ENCODE data around the gene RNU1-2.
"Not testable (repeated sequence)": the region's sequence is repeated elsewhere in the genome, so short reads cannot be mapped to it uniquely, and the experiment has no call there.

The RNU1-2 gene

DNA sequence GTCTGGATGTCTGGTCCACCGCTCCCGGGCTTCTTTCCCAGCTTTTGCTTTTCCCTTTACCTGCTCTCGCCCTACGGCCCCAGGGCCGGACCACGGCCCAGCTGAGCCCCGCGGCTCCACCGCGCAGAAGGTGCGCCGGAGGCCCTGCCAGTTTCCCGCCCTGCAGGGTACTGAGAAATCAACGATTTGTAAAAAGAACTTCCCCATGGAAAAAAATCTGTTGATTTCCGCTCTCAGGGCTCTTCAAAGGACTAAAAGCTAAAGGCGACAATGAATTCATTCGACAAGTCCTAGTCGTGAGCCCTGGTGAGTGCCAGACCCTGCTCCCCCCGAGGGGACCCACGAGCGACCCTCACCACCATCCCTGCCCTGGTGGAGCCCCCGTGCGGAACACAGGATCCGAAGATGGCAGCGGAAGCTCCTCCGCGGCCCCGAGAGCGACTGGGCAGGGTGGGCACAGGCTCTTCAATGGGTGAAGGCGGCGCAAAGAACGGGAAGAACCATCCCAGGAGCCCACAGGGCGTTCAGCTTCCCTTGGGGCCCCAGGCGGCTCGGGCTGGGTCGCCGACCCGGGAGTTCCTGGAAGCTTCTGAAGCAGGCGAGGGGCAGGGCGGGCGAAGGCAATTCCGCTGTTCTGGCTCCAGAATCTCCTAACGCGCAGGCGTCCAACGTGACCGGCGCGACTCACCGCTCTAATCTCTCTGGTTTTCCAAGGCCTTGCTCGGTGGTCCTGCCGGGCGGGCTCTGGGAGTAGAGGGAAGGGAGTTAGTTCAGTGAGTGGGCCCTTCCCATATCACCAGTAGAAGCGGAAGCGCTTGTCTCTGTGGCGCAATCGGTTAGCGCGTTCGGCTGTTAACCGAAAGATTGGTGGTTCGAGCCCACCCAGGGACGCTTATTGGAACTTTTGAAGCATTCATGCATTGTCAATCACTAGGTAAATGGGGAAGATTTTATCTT lies 6.6 kb upstream of the RNU1-2 start:
- DNase-seq: peak; percentile 52

DNA sequence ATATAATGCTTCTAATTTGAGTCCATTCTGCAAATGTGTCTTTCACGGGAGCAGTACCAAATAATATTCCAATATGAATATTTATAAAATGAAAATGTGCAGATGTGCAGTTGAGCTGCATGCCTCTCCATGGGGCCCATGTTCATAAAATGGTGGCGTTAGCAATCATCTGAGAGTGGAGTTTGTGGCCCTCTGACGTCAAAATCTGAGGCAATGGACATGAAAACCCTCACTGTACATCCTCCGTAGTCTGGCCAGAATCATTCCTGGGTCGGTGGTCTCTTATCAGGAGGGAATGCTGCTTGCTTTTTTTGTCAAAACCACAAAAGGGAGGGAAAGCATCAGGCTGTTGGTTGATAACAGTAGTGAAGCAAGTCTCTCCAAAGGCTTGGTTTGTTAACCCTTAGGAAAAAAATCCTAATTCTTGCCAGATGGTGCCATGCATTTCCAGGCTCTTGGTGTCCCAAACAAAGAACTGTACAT lies 5.2 kb upstream of the RNU1-2 start:
- not testable (repeated sequence) for DNase-seq

DNA sequence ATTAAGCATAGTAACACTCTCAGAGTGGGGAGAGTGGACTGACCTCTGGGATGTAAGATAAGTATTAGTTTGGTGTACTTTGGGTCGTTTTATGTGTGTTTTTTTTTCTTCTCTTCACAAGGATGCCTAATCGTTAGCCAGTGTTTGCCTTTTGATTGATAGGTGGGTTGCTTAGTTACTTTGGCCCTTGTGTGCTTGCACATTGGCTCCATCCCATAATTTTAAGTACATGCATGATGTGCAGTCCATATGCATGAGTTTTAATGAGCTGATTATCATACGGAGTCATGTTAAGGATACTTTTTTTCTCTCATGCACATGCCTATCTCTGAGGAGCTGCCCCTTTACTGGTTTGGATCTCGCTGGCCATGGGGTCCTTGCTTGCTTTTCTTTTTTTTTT lies 4.7 kb upstream of the RNU1-2 start:
- DNase-seq: not testable (repeated sequence)

DNA sequence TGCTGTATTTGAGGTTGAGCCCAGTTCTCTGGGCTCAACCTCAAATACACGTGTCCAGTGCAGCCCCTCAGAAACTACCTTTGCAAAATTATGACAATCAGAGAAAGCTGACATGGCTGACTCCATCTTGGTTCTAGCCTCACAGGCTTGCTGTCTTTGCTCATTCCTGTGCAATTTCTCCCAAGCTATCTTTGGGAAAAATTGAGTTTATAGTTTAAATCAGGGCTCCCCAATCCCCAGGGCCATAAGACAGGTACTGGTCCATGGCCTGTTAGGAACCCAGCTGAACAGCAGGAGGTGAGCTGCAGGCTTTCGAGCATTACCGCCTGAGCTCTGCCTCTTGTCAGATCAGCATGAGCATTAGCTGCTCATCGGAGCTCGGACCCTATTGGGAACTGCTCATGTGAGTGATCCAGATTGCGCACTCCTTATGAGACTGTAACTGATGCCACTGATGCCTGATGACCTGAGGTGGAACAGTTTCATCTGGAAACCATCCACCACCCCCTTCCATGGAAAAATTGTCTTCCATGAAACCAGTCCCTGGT lies 2.7 kb upstream of the RNU1-2 start:
- not testable (repeated sequence) for DNase-seq

DNA sequence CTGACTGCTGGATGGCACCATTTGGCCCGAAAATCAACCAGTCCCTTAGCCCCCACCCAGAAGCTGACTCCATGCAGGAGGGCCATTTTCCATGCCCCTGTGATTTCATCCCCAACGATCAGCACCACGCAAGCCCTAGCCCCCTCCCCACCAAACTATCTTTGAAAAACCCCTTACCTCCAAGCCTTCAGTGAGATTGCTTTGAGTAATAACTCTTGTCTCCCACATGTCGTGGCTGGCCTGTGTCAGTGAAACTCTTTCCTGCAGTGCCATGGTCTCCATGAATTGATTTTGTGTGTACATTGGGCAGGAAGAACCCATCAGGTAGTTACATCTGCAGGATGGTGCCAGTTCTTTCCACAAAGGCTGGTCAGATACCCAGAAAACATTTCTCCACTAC lies 2.0 kb upstream of the RNU1-2 start:
- DNase-seq: not testable (repeated sequence)

DNA sequence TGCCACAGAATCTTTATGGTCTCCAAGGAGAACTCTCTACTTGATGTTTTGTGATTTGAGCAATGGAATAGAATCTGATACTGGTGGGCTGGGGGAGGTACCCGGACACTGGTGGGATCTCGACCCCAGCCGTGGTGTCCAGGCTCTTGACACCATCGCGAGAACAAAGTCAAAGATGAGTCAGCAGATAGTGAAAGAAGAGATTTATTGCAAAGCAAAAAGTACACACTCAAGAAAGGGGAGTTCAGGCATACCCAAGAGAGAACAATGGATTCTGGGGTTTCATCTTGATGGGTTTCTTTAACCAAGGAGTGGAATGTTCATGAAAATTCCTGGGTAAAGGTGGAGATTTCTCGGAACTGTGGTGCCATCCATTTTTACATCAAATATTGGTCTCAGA lies 1.4 kb upstream of the RNU1-2 start:
- DNase-seq: not testable (repeated sequence)

DNA sequence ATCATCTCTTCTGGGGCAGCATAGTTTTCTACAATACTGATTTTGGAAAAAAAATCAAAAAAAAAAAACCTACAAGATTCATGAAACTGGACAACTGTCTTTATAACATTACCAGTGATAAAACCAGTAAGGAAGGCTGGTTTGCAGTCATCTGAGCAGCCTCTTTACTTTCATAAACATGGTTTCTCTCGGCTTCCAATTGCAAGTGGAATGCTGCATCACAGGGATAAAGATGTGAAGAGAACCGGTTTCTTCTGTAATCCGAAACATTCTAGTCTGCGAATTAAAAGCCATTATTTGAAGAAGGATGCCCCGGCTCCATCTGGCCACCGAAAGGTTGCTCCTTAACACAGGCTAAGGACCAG lies 565 bp upstream of the RNU1-2 start:
- not testable (repeated sequence) for DNase-seq

DNA sequence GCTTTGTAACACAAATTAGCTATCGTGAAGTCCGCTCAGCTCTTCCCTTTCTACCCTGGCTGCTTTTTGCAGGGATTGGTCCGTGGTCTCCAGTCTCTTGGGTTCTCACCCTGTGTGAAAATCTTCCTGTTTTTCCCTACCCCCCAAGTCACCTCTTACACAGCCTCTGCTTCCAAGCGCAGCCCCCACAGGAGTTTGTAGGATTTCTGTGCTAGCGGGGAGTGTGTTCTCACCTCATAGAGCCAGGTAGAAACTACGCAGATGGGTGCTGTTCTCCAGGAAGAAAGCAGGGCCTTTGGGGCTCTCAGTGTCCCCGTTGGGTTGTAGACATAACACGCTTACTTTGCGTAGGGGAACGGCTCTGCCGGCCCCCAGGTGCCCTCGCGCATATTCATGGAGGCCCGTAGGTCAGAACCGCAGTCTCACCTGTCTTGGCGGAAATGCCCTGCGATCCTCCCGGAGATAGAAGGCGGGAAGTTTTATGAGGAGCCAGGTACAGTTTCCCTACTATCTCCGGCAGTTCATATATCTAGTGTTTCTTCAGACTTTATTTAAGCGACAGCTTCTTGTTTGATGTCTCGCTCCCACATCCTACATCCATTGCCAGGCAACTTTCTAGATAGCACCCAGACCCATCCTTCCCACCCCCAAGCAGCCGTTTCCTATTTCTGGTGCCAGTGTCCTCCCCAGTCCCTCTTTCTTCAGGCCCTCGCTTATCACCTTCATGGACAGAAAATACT lies 706 bp downstream of the RNU1-2 start:
- DNase-seq: peak; percentile 87

DNA sequence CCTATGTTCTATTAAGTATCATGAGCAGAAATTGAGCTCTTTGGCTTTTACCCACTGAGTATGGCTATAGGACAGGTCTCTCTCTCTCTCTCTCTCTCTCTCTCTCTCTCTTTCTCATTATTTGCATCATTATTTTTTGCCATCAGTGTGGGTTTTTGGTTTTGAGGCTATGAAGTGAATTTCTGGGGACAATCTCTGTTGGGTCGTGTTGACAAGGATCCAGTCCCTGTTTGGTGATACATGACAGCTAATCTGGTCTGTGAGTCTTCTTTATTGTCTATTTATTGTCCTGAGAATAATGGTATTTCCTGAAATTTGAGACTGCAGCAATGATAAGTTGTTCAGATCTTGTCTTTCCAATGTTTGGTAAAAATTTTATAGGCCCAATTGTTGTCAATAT lies 1.9 kb downstream of the RNU1-2 start:
- not testable (repeated sequence) for DNase-seq

DNA sequence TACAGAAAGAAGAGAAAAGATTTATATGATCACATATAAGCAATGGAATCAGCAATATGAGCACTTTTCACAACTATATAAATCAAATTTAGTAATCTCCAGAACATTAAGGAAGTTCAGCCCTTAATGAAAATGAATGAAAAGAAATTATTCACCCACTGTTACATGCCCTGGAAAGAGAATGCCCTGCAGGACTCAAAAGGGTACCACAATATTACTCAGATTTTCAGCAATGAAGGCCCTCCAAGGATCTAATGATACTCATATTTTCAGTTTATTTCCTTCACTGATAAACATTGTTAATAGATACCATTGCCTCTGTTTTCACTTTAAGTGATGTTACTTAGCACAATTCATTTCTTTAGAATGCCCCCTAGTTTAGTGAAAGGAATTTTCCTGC lies 2.5 kb downstream of the RNU1-2 start:
- not testable (repeated sequence) for DNase-seq

DNA sequence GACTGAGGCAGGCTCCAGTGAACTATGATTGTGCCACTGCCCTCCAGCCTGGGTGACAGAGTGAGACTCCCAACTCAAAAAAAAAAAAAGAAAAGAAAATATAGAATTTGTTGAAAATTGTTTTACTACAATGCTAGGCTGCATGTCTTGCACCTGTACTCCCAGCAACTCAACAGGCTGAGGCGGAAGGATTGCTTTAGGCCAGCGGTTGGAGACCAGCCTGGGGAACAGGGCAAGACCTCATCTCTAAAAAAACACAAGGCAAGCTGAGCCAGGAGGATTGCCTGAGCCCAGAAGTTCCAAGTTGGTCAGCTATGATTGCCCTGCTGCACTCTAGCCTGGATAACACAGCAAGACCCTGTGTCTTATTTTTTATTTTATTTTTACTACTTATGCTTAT lies 3.2 kb downstream of the RNU1-2 start:
- not testable (repeated sequence) for DNase-seq

DNA sequence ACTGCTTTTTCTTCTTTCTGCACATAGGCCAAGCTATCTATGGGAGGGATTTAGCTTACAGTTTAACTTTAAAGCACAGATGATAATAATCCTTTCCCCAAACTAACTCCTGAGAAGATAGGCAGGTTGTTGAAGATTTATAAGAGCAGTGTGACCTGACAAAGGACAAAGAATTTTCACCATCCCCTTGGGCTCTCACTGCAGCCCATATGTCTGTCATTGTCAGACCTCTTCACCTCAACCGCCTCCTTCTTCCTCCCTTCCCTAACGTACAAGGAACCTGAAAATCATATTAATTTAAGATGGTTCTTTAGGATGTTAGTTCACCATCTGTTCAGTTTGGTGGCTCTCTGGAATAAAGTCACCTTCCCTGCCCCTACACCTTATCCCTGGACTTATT lies 5.0 kb downstream of the RNU1-2 start:
- DNase-seq: no peak

DNA sequence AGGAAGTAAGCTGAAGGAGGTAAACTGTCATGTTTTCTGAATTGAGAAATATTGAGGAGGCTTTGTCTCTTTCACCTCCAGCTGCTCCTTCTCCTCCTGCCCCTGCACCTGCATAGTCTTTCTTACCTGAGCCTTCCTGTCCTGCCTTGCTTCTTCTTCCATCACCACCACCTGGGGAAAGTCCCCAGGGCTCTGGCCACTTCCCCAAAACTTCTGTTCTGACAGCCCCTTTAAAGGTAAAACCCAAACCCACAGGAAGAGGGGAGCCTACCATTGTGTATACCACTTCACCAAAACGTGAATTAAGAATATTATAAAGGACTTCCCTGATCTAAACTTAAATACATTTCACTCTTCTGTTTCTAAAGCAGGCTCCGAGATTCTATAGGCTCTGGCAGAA lies 5.6 kb downstream of the RNU1-2 start:
- DNase-seq: not testable (repeated sequence)

DNA sequence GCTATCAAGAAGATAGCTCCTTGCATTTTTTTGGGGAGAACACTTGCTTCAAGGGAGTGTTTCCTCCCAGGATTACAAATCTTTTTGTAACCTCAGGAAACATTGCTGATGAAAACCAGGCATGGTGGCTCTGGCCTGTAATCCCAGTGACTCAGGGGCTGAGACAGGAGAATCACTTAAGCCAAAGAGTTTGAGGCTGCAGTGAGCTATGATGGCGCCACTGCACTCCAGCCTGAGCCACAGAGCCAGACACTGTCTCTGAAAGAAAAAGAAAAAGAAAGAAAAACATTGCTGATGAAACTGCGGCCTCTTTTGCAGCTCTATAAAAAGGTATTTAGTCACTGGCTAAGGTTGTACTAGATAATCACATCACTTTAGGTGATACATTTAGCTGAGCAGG lies 7.3 kb downstream of the RNU1-2 start:
- DNase-seq: no peak

DNA sequence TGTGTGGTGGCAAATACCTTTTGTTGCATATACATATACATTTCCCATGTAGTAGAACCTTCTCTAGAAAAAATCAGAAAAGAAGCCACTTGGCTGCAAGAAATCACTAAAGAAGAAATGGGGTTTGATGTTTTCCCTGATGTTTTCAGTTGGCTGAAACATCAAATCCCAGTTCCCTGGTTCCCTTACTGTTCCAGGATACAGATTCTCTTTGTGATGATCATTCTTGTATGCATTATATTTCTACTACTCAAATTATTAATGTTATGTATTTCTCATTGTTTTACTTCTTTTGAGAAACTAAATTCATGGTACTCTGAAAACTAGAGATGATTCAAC lies 7.6 kb downstream of the RNU1-2 start:
- no peak for DNase-seq

DNA sequence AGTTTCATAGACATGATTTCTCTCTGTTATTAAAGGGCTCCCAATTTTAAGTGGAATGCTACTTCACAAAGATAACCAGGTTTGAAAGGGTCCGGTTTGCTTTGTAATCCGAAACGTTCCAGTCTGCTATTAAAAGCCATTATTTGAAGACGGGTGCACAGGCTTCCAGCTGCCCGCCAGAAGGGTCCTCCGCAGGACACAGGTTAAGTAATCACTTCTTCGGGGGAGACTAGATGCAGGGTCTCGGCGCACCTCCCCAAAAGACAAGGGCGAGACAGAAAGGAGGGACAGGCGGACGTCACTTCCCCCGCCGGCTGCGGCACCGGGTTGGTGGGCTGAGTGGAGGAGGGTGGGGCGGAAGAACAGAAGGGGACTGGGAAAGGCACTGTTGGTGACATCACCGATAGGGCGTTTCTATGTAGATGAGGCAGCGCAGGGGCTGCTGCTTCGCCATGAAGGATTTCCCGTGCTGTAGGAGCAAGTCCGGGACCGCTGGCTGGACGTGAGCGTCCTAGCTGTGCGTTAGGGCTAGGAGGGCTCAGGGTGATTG lies 8.9 kb downstream of the RNU1-2 start:
- peak; percentile 97 for DNase-seq

DNA sequence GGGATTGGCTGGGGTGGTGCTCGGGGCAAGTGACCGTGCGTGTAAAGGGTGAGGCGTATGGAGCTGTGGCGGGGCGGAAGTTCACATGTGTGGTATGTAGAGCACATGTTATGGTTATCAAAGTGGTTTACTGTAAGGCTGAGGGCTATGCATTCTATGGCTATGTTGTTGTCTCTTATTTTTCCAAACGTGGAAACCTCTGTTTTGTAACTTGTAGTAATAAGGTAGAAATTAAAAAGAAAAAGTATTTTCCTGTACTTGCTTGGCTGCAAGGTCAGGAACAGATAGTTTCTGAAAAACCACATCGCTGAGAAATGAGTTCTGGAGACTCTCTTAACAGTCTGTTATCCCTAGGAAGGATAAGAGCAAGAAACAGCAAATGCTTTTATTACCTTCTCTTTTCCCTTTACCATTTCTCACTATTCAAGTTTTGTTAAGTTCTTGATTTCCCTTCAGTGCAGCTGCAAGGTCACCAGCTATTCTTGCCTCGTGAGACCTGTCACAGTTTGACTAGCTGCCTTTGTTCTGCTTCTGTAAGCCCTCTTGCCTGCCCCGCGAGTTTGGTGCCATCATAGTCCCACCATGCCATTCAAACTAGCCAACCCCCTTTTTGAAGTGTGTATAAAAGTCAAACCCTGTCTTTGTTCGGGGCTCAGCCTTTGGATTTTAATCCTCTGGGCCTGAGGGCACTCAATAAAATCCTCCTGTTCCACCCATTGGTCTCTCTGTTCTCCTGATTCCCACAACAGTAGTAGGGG lies 9.5 kb downstream of the RNU1-2 start:
- DNase-seq: no peak

DNA sequence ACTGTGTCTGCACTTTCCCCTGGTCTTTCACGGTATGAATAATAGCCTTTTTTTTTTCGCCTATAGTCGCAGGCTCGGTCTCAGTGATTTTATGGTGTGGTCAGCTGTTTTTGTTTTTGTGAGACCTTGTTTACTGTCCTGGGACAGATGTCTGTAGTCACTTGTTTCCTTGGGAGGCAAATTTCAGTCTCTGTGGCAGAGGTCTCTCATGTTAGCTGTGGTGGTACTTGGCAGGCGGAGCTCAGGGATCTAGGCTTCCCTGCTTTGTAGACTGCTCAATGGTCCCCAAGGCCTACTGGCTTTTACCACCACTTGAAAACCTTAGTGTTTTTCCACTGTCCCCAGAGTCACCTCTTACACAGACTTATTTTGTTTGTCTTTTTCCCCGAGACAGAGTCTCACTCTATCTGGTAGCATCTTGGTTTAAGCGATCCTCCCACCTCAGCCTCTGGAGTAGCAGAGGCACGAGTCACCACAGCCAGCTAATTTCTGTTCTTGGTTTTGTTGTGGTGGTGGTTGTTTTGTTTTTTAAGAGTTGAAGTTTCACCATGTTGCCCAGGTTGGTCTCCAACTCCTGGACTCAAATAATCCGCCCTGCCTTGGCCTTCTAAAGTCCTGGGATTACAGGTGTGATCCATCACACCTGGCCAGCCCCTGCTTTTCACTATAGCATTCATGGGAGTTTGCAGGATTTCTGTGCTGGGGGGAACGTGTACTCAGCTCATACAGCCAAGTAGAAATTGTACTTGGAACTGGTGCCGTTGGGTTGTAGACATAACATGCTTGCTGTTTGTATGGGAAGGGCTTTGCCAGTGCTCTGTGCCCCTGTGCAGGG lies 10.3 kb downstream of the RNU1-2 start:
- no peak for DNase-seq

DNA sequence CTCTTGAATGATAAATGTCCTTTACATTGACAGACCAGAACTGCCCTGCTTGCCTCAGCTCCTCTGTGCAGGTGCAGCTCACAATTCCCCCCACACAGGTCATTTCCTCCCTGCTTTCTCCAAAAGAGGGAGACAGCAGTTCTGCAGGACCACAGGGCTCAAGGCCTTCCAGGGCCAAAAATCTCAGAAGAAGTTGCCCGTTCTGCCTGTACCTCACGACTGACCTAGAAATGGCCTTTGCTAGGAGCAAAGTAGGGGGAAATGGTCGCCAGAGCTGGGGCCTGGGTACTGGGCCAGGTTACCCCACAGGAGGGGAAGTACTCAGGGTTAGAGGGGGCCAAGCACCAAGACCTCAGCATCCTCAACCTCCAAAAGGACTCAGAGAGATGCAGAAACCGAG lies 11.1 kb downstream of the RNU1-2 start:
- DNase-seq: no peak

DNA sequence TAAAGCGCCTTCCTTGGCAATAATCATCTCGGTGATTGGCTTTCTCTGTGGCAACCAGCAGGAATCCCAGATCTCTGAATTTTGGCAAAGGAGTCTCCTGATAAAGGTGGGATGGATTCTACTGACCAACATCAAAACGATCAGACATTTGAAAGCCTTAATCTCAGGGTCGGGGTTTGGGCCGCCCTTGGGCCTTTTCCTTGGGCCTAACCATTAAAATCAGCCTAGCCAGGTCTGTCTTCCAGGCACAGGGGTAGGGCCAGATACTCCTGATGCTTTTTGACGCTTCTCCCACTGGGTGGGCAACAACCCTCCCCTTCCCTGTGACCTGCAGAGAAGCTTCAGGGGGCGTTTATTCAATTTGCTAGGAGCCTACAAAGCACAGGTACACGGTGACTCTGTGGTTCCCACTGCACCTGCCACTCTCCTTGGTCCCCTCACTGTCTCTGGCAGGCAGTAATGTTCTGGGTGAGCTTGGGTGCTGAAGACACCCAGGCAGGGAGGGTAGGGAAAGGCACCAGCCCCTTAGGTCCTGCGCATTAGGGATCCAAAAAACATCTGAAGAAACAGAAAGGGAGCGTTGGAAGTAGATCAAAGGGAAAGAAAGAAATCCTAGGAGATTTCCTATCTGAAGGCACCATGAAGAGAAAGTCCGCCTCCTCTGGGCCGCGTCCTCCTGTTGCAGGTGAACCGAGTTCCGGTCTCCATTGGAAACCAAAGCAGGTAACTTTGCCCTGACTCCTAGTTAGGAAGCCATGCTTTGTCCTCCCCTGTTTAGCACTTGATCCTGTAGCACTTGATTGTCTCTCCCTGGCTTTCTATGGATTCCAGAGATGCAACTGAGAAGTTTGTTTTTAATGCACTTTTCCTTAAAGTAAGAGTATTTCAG lies 12.3 kb downstream of the RNU1-2 start:
- DNase-seq: no peak

Data from activated CD4-positive, CD25-positive, alpha-beta regulatory T cell treated with anti-CD3 and anti-CD28 coated beads, Interleukin-2, amount 50 U/mL, for 72 hours (primary cell).